Left ventricle myocardium superior (tissue), 1 donor: ENCODE data around the gene NLRP10. TPM values are rescaled to one million over a fixed set of nuclear protein-coding genes. Genes with fewer than 3 reads are reported as not detected.

Experiments
- ATAC-seq: fragments of 200-7000 bp; cut with Tn5 transposase; one replicate; pipeline ENCODE4 v1.9.1; 2020; ENCODE audit warnings: mild to moderate bottlenecking, moderate library complexity
- DNase-seq: peaks from one replicate; pipeline ENCODE4 v3.0.0-alpha.2; 2020
- intact Hi-C: fragments of 100-400 bp; cut with micrococcal nuclease; formaldehyde crosslinking; loops from one replicate; pipeline ENCODE4 v1.11.0; 2022
- total RNA-seq: library from RNA; stranded (reverse); fragmentation: NEBNext Ultra II Directional; extraction: Animal tissue kit (Norgen Biotek cat#: 25700); gene quantifications from one replicate; pipeline ENCODE4 v1.2.1, GENCODE V29; 2021
- donor health status: DM: no; HTN: yes; CAD: no; lungs with severe emphysema.

The NLRP10 gene
- total RNA-seq, 1 donor from 2014 or later: not detected

DNA sequence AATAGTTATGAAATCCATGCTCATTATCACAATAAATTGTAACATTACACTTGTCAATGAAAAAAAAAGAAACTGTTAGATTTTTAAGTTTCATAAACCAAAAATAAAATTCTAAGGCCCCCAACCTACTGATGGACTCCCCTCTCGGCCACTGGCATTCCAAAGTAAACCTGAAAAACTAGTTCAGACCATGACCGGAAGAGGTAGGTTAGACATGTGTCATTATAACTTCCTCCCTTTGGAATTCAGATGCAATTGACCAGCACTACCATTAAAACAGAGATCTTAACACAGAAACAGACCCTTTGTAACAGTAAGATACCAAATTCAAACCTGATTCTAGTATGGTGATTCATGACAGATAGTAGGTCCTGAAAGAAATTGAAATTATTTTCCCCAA lies 47.1 kb downstream of the NLRP10 start:
- ATAC-seq (no peak), DNase-seq (no peak)
- intact Hi-C loops: no loop called here

Other genes starting within 250 kb of the NLRP10 start
- gene OR5P2, start 168.5 kb downstream of the NLRP10 start, total RNA-seq: not detected
- gene OR5P3, start 134.6 kb downstream of the NLRP10 start, total RNA-seq: not detected
- gene OR10A6, start 34.2 kb downstream of the NLRP10 start, total RNA-seq: not detected
- gene OR10A3, start 23.7 kb downstream of the NLRP10 start, total RNA-seq: not detected
- 156 TPM for gene EIF3F, start 21.9 kb upstream of the NLRP10 start, total RNA-seq
- 22.3 TPM for gene TUB, start 115.8 kb upstream of the NLRP10 start, total RNA-seq
- gene RIC3, start 203.6 kb upstream of the NLRP10 start, total RNA-seq: 14.1 TPM